ENCODE measurements around the gene KCNH2.

Gene KCNH2

DNA sequence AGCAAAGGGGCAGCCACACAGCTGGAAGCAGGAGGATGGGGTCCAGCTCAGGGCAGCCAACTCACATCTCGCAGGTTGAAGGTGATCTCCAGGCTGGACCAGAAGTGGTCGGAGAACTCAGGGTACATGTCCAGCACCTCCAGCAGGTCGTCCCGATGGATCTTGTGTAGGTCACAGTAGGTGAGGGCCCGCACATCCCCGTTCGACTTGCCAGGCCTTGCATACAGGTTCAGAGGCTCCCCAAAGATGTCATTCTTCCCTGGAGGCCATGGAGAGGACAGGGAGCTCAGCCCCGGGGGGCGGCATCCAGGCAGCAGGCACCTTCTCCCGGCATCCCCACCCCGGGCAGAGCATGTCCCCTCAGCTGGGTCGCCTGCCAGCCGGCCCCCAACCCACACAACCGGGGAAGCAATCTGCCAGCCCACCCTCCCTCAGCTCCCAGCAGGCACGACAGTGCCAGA is 29.3 kb downstream of the KCNH2 start:
- in situ Hi-C loops (cut with HindIII; ENCODE audit: low sequenced_read_pairs) = no loop called here
- H3K4me3 ChIP-seq (ENCODE audit: low read depth, low read length) = no peak overlapping the region
- DNase-seq (ENCODE audit: low read depth) = no peak
- TF ChIP-seq, protein P1, sequence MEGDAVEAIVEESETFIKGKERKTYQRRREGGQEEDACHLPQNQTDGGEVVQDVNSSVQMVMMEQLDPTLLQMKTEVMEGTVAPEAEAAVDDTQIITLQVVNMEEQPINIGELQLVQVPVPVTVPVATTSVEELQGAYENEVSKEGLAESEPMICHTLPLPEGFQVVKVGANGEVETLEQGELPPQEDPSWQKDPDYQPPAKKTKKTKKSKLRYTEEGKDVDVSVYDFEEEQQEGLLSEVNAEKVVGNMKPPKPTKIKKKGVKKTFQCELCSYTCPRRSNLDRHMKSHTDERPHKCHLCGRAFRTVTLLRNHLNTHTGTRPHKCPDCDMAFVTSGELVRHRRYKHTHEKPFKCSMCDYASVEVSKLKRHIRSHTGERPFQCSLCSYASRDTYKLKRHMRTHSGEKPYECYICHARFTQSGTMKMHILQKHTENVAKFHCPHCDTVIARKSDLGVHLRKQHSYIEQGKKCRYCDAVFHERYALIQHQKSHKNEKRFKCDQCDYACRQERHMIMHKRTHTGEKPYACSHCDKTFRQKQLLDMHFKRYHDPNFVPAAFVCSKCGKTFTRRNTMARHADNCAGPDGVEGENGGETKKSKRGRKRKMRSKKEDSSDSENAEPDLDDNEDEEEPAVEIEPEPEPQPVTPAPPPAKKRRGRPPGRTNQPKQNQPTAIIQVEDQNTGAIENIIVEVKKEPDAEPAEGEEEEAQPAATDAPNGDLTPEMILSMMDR (IDR thresholded peaks at IDR 0.05; ENCODE audit: low read depth, low read length, missing control alignments) = no peak

DNA sequence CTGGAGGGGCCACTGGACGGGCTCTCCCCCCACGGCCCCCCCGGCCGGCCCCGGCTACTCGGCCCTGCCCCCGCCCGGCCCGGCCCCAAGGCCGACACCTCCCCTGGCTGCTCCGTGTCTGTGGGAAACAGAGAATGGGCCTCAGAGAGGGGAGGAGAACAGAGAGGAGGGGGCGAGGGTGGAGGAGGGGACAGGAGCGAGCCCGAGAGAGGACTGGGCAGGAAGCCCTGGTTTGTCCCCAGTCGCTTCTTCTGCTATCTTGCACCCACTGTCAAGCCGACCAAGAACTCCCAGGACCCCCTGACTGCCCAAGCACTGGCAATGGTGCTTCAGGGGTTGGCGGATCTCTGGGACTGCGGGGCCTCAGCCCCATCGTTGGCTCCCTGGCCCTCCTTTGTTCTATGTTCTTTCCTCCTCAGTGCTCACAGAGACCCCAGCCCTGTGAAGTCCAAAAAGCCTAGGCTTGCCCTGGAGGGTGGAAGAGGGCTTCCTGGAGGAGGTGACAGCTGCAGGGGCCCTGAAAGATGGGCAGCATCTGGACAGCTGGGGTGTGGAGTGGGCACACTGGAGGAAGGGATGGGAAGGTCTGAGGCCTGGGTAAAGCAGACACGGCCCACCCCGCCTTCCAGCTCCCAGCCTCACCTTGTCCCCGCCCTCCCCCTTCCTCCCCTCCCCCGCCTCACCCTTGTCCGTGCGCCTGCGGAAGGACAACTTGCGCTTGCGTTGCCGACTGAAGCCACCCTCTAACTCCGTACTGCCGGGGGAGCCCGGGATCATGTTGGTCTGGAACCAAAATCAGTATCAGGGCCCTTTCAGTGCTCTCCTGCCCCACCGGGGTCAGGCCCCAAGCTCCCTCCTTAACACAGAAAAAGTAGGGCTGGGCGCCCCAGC is 30.1 kb downstream of the KCNH2 start:
- DNase-seq (ENCODE audit: low read depth) = no peak
- in situ Hi-C loops (cut with HindIII; ENCODE audit: low sequenced_read_pairs) = no loop called here
- TF ChIP-seq, protein P1 (IDR thresholded peaks at IDR 0.05; ENCODE audit: low read depth, low read length, missing control alignments) = no peak
- no peak overlapping the region for H3K4me3 ChIP-seq (ENCODE audit: low read depth, low read length)

DNA sequence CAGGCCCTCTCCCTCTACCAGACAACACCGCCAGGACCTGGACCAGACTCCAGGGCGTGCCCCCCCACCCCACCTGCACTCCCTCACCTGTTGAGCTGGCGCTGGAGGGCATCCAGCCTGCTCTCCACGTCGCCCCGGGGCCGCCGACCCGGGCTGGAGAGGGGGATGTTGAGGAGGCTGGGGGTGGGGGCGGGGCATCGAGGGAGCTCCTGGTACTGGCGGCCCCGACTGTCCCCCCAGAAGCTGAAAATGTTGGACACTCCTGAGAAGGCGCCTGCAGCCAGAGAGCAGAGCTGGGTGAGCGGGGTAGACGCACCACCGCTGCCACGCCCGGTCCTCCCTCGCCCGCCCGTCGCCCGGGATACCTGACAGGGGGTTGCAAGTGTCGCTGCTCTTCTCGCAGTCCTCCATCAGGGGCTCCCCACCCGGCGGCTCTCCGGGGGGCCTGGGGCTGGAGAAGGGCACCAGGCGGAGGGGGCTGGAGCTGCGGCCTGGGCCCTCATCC is 30.8 kb downstream of the KCNH2 start:
- in situ Hi-C loops (cut with HindIII; ENCODE audit: low sequenced_read_pairs) = no loop called here

DNA sequence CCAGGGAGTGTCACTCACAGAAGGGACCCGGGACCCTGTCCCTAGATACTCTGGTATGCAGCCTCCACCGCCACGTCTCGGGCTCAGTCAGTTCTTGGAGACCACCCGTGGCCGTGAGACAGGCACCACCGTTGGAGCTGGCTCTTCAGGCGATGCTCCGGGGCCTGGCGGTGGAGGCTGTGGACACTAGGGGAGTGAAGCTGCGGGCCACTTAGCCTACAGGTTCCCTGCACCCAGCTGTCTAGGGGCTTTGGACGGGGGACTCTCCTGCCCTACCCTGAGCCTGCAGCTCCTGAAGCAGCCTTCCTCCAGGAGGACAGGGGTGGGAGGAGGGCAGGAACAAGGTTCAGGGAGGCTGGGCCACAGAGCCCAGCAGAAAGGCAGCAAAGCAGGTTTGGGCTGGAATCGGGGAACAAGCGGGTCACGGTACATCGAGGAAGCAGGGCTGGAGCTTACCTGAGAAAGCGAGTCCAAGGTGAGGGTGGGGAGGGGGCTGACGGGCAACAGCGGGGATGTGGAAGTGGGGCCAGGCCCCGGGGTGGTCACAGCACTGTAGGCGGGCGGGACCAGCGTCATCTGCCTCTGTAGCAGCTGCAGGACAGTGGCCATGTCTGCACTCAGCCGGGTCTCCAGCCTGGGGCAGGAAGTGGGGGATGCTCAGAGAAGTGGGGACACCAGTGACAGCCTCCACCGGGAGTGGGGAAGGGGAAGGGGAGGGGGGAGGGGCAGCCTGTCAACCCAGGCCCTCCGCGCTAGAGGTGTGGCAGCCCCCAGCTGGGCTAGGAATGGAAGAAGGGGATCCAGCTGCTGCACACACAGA is 31.5 kb downstream of the KCNH2 start:
- in situ Hi-C loops (cut with HindIII; ENCODE audit: low sequenced_read_pairs) = no loop called here
- H3K4me3 ChIP-seq (ENCODE audit: low read depth, low read length) = no peak overlapping the region
- TF ChIP-seq, protein P1 (IDR thresholded peaks at IDR 0.05; ENCODE audit: low read depth, low read length, missing control alignments) = no peak
- no peak for DNase-seq (ENCODE audit: low read depth)

More for the DNA sequence above, 30.8 kb downstream of the KCNH2 start:
- TF ChIP-seq, protein P1 (IDR thresholded peaks at IDR 0.05; ENCODE audit: low read depth, low read length, missing control alignments) = no peak
- H3K4me3 ChIP-seq (ENCODE audit: low read depth, low read length) = no peak overlapping the region
- no peak for DNase-seq (ENCODE audit: low read depth)

DNA sequence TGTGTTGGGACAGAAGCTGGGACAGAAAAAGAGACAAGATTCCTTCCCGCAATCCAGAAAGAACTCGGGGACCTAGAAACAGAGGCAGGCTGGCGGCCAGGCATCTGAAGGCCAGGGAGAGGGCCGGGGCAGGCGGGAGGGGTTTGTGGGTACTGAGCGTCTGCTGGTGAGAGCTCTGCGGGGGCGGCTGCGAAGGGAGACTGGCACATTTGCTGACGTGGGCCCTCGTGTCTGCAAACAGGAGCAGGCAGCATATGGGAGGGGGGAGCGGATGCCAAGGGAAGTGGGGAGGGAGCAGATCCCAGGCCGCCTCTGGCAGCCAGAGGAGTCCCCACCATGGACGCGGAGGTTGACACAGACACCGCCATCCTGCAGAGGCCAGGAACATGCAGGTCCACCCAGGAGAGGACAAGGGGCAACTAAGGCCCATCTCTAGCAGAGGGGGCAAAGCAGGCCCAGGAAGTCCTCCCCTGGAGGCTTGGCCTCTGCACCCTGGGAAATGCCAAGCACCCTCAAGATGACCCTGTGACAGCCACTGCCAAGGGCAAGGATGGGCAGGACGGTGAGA is 32.2 kb downstream of the KCNH2 start:
- in situ Hi-C loops (cut with HindIII; ENCODE audit: low sequenced_read_pairs) = no loop called here
- no peak overlapping the region for H3K4me3 ChIP-seq (ENCODE audit: low read depth, low read length)
- no peak for DNase-seq (ENCODE audit: low read depth)
- TF ChIP-seq, protein P1 (IDR thresholded peaks at IDR 0.05; ENCODE audit: low read depth, low read length, missing control alignments) = no peak
